Osteoblast (primary cell): Measurements from ENCODE around the gene GTF2IRD1. TPM values are rescaled to one million over a fixed set of nuclear protein-coding genes. Genes with fewer than 3 reads are reported as not detected.

ENCODE experiments used
- DNase-seq: peaks from one replicate; pipeline ENCODE4 v3.0.0; 2011; ENCODE audit warnings: low spot score, mixed read lengths; ENCODE audit not compliant: insufficient read length; ENCODE audit errors: missing footprints
- H2AFZ ChIP-seq: 2 replicates; pipeline ENCODE4 v1.6.0; 2011; ENCODE audit warnings: mild to moderate bottlenecking, low read length
- H3K27ac ChIP-seq: 2 replicates; pipeline ENCODE4 v1.5.1; 2011; ENCODE audit warnings: mild to moderate bottlenecking, low read depth, low read length, moderate library complexity
- H3K27me3 ChIP-seq: 2 replicates; pipeline ENCODE4 v1.6.0; 2012; ENCODE audit warnings: mild to moderate bottlenecking, control low read depth, inconsistent platforms, low read length, moderate library complexity; ENCODE audit not compliant: insufficient read depth
- H3K36me3 ChIP-seq: 2 replicates; pipeline ENCODE4 v1.5.1; 2011; ENCODE audit warnings: mild to moderate bottlenecking, low read length, control low read depth, moderate library complexity; ENCODE audit not compliant: insufficient read depth
- H3K4me1 ChIP-seq: 2 replicates; pipeline ENCODE4 v1.5.1; 2011; ENCODE audit warnings: mild to moderate bottlenecking, low read length, control low read depth, moderate library complexity; ENCODE audit not compliant: insufficient read depth
- H3K4me2 ChIP-seq: 2 replicates; pipeline ENCODE4 v1.6.0; 2011; ENCODE audit warnings: mild to moderate bottlenecking, low read length; ENCODE audit not compliant: insufficient read depth
- H3K4me3 ChIP-seq: fragments of 200-600 bp; sonication (generic); 3 replicates; pipeline ENCODE4 v1.5.1; 2012; ENCODE audit warnings: mild to moderate bottlenecking, low read length, inconsistent platforms; ENCODE audit not compliant: insufficient read depth
- H3K79me2 ChIP-seq: 2 replicates; pipeline ENCODE4 v1.6.0; 2012; ENCODE audit warnings: mild to moderate bottlenecking, low read length, control low read depth, inconsistent platforms; ENCODE audit not compliant: insufficient read depth
- H3K9me3 ChIP-seq: 2 replicates; pipeline ENCODE4 v1.5.1; 2011; ENCODE audit warnings: low read depth, low read length, control low read depth
- H4K20me1 ChIP-seq: 2 replicates; pipeline ENCODE4 v1.6.0; 2012; ENCODE audit warnings: mild to moderate bottlenecking, low read length, control low read depth; ENCODE audit not compliant: insufficient read depth
- total RNA-seq: library from RNA; depleted of rRNA; stranded (reverse); fragments of >200 nt; gene quantifications from 2 replicates; pipeline ENCODE4 v1.2.3, GENCODE V29; 2012
- TF ChIP-seq, protein P1 (sequence below): IDR thresholded peaks from 2 replicates; pipeline ENCODE4 v1.5.1; 2011; ENCODE audit warnings: mild to moderate bottlenecking, low read depth, low read length, moderate library complexity; ENCODE audit errors: extremely low read depth

GTF2IRD1 gene
- total RNA-seq, 1 donor: 15.9 TPM

DNA sequence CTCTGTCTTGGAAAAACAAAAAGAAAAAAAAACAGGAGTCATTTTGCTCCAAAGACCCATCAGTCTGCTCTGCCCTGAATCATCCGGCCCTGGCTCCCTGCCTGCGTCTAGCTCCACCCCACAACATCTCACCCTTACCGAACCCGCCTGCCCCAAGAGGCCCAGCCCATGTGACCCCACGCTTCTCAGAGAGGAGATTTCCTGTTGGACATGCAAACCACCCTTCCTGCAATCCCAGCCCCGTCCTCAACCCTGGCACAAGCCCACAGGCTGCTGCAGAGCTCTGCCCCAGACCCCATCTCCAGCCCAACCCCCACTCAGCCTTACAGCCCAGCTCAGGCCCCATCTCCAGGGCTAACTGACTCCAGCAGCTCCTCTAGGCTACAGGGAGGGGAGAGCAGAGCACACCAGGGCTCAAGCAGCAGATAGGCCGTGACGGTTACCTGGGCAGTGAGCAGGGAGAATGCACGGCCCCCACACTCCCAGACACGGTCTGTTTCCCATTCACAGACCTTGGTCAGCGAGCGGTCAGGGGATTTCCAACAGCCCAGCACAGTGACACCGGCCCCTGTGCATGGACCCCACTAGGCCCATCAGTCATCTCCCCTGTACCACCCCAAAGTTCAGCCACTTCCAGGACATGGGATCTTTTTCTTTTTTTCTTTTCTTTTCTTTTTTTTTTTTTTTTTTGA lies 133.9 kb downstream of the GTF2IRD1 start:
- H2AFZ ChIP-seq: peak overlapping the region; percentile 71
- H4K20me1 ChIP-seq: no peaks in the 10 kb centered on the region
- H3K4me2 ChIP-seq: peak overlapping the region; percentile 63
- DNase-seq: peak; percentile 99
- no peaks in the 10 kb centered on the region for H3K9me3 ChIP-seq
- no peaks in the 10 kb centered on the region for H3K79me2 ChIP-seq
- H3K27ac ChIP-seq: peak overlapping the region; percentile 76
- peak overlapping the region; percentile 37 for H3K4me3 ChIP-seq
- H3K36me3 ChIP-seq: peaks cover 15% of the 10 kb centered on the region
- H3K27me3 ChIP-seq: no peaks in the 10 kb centered on the region
- TF ChIP-seq, protein P1, sequence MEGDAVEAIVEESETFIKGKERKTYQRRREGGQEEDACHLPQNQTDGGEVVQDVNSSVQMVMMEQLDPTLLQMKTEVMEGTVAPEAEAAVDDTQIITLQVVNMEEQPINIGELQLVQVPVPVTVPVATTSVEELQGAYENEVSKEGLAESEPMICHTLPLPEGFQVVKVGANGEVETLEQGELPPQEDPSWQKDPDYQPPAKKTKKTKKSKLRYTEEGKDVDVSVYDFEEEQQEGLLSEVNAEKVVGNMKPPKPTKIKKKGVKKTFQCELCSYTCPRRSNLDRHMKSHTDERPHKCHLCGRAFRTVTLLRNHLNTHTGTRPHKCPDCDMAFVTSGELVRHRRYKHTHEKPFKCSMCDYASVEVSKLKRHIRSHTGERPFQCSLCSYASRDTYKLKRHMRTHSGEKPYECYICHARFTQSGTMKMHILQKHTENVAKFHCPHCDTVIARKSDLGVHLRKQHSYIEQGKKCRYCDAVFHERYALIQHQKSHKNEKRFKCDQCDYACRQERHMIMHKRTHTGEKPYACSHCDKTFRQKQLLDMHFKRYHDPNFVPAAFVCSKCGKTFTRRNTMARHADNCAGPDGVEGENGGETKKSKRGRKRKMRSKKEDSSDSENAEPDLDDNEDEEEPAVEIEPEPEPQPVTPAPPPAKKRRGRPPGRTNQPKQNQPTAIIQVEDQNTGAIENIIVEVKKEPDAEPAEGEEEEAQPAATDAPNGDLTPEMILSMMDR: no peak
- H3K4me1 ChIP-seq: peaks cover 12% of the 10 kb centered on the region

DNA sequence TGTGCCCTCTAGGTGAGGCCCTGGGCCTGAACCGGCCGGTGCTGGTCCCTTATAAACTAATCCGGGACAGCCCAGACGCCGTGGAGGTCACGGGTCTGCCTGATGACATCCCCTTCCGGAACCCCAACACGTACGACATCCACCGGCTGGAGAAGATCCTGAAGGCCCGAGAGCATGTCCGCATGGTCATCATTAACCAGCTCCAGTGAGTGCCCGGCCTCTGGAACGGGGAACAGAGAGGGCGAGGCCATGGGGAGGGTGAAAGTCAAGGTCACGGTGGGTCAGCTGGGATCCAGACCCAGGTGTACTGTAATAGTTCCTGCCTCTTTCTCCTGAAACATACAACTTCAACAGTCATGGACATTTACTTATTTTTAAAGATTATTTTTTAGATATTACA lies 137.1 kb downstream of the GTF2IRD1 start:
- no peaks in the 10 kb centered on the region for H3K27me3 ChIP-seq
- H3K4me3 ChIP-seq: no peak overlapping the region

DNA sequence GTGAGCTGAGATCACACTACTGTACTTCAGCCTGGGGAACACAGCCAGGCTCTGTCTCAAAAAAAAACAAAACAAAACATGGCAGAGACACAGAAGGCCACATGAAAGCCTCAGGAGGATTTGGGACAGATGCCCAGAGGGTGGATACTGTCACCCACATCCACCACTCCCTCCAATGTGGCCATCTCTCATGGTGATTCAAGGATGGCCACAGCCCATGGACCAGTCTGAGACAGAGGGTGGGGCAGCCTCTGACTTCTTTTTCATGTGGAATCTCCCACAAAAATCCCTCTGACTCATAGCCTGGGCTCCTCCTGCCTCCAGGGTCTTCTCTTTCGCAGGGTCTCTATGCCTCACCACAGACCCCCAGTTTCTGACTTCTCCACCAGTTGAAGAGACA lies 144.9 kb downstream of the GTF2IRD1 start:
- TF ChIP-seq, protein P1: no peak
- no peaks in the 10 kb centered on the region for H3K79me2 ChIP-seq
- peak; percentile 85 for DNase-seq
- no peaks in the 10 kb centered on the region for H3K27me3 ChIP-seq
- peaks cover 58% of the 10 kb centered on the region for H3K36me3 ChIP-seq
- H2AFZ ChIP-seq: no peak overlapping the region
- no peak overlapping the region for H3K27ac ChIP-seq
- no peaks in the 10 kb centered on the region for H4K20me1 ChIP-seq
- H3K4me3 ChIP-seq: no peak overlapping the region
- no peaks in the 10 kb centered on the region for H3K4me1 ChIP-seq
- no peaks in the 10 kb centered on the region for H3K9me3 ChIP-seq
- no peak overlapping the region for H3K4me2 ChIP-seq

More for the DNA sequence above, 137.1 kb downstream of the GTF2IRD1 start:
- H3K4me2 ChIP-seq: no peak overlapping the region
- no peaks in the 10 kb centered on the region for H3K9me3 ChIP-seq
- TF ChIP-seq, protein P1: no peak
- peaks cover 36% of the 10 kb centered on the region for H3K36me3 ChIP-seq
- H3K4me1 ChIP-seq: peaks cover 12% of the 10 kb centered on the region
- H2AFZ ChIP-seq: no peak overlapping the region
- H3K27ac ChIP-seq: no peak overlapping the region
- H3K79me2 ChIP-seq: no peaks in the 10 kb centered on the region
- H4K20me1 ChIP-seq: no peaks in the 10 kb centered on the region
- DNase-seq: no peak

DNA sequence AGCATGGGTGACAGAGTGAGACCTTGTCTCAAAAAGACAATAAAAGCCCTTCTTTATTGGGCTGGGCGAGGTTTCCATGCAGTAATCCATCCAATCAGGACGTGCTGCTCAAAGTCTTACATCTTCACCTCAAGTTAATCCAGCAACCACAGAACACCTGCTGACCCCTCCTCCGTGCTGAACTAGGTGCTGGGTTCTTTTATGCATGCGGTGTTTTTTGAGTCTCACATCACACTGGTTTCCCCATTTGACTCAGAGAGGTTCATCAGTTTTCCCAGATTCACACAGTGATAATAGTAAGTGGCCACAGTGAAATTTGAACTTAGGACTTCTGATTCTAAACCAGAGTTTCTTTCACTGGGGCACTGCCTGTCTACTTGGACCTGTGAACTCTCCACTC lies 145.5 kb downstream of the GTF2IRD1 start:
- TF ChIP-seq, protein P1: no peak
- Histone ChIP-seq H3K9me3 (no peaks in the 10 kb centered on the region), H3K27ac (no peak overlapping the region), H3K4me2 (no peak overlapping the region), H2AFZ (no peak overlapping the region), H4K20me1 (no peaks in the 10 kb centered on the region), H3K36me3 (peaks cover 55% of the 10 kb centered on the region), H3K4me3 (no peak overlapping the region), H3K79me2 (no peaks in the 10 kb centered on the region), H3K4me1 (no peaks in the 10 kb centered on the region), H3K27me3 (no peaks in the 10 kb centered on the region)
- DNase-seq: no peak
